Activated T-helper 17 cell treated with anti-CD3 and anti-CD28 coated beads, Interleukin-2, amount 50 U/mL, for 72 hours (primary cell): ENCODE data around the gene C22orf15. TPM values are rescaled to one million over a fixed set of nuclear protein-coding genes. Genes with fewer than 3 reads are reported as not detected.

Experiments
- ATAC-seq: fragments of 150-1000 bp; cut with Tn5 transposase; replicated peaks from 2 replicates; pipeline ENCODE4 v1.10.0; 2021; ENCODE audit warnings: mild to moderate bottlenecking, moderate library complexity
- H3K27ac Mint-ChIP-seq: one replicate; pipeline ENCODE4 v1.8.0; 2022; ENCODE audit warnings: mixed read lengths
- H3K27me3 Mint-ChIP-seq: one replicate; pipeline ENCODE4 v1.8.0; 2022; ENCODE audit warnings: mixed read lengths
- H3K36me3 Mint-ChIP-seq: one replicate; pipeline ENCODE4 v1.8.0; 2022; ENCODE audit warnings: low read depth, mild to moderate bottlenecking, mixed read lengths
- H3K4me1 Mint-ChIP-seq: one replicate; pipeline ENCODE4 v1.8.0; 2022; ENCODE audit warnings: mixed read lengths
- H3K4me3 Mint-ChIP-seq: one replicate; pipeline ENCODE4 v1.8.0; 2022; ENCODE audit warnings: mild to moderate bottlenecking, mixed read lengths
- H3K9me3 Mint-ChIP-seq: one replicate; pipeline ENCODE4 v1.8.0; 2022; ENCODE audit warnings: mixed read lengths
- total RNA-seq, 2 donors: library from RNA; stranded (reverse); gene quantifications; one replicate each; pipeline ENCODE4 v1.2.3, GENCODE V29; 2022

The C22orf15 gene
- total RNA-seq, 2 donors from 2014 or later: not detected

GRCh38 chr22:23756891-23757290 lies 5.9 kb upstream of the C22orf15 start:
- H3K36me3 Mint-ChIP-seq: no peaks in the 10 kb centered on the region
- no peaks in the 10 kb centered on the region for H3K9me3 Mint-ChIP-seq
- no peaks in the 10 kb centered on the region for H3K27me3 Mint-ChIP-seq
- no peak overlapping the region for H3K27ac Mint-ChIP-seq
- no peak for ATAC-seq
- no peak overlapping the region for H3K4me3 Mint-ChIP-seq
- H3K4me1 Mint-ChIP-seq: no peaks in the 10 kb centered on the region

- Mint-ChIP-seq H3K36me3 (no peaks in the 10 kb centered on the region), H3K9me3 (no peaks in the 10 kb centered on the region), H3K4me1 (no peaks in the 10 kb centered on the region), H3K27ac (no peak overlapping the region), H3K27me3 (no peaks in the 10 kb centered on the region), H3K4me3 (no peak overlapping the region)
- ATAC-seq: no peak
Observed at GRCh38 chr22:23759566-23759965, 3.2 kb upstream of the C22orf15 start.

GRCh38 chr22:23760056-23760455 lies 2.7 kb upstream of the C22orf15 start:
- no peak for ATAC-seq
- no peaks in the 10 kb centered on the region for H3K36me3 Mint-ChIP-seq
- no peak overlapping the region for H3K27ac Mint-ChIP-seq
- H3K27me3 Mint-ChIP-seq: no peaks in the 10 kb centered on the region
- no peaks in the 10 kb centered on the region for H3K9me3 Mint-ChIP-seq
- H3K4me3 Mint-ChIP-seq: no peak overlapping the region
- H3K4me1 Mint-ChIP-seq: no peaks in the 10 kb centered on the region

- Mint-ChIP-seq H3K27ac (no peak overlapping the region), H3K36me3 (no peaks in the 10 kb centered on the region), H3K27me3 (no peaks in the 10 kb centered on the region), H3K4me1 (no peaks in the 10 kb centered on the region), H3K9me3 (no peaks in the 10 kb centered on the region), H3K4me3 (peak overlapping the region; percentile 52)
- ATAC-seq: peak; percentile 34
Observed at GRCh38 chr22:23763579-23763945, 772 bp downstream of the C22orf15 start.

- no peak for ATAC-seq
- H3K27me3 Mint-ChIP-seq: no peaks in the 10 kb centered on the region
- H3K36me3 Mint-ChIP-seq: no peaks in the 10 kb centered on the region
- H3K4me3 Mint-ChIP-seq: peak overlapping the region; percentile 52
- no peaks in the 10 kb centered on the region for H3K9me3 Mint-ChIP-seq
- no peaks in the 10 kb centered on the region for H3K4me1 Mint-ChIP-seq
- no peak overlapping the region for H3K27ac Mint-ChIP-seq
Observed at GRCh38 chr22:23763954-23764353, 1.2 kb downstream of the C22orf15 start.

GRCh38 chr22:23764899-23765881 lies 2.4 kb downstream of the C22orf15 start:
- Mint-ChIP-seq H3K27ac (no peak overlapping the region), H3K9me3 (no peaks in the 10 kb centered on the region), H3K36me3 (no peaks in the 10 kb centered on the region), H3K27me3 (no peaks in the 10 kb centered on the region), H3K4me1 (no peaks in the 10 kb centered on the region), H3K4me3 (peak overlapping the region; percentile 12)
- no peak for ATAC-seq

- no peak overlapping the region for H3K27ac Mint-ChIP-seq
- H3K36me3 Mint-ChIP-seq: no peaks in the 10 kb centered on the region
- no peaks in the 10 kb centered on the region for H3K9me3 Mint-ChIP-seq
- ATAC-seq: peak; percentile 6
- H3K4me3 Mint-ChIP-seq: peak overlapping the region; percentile 76
- no peaks in the 10 kb centered on the region for H3K4me1 Mint-ChIP-seq
- no peaks in the 10 kb centered on the region for H3K27me3 Mint-ChIP-seq
Observed at GRCh38 chr22:23767303-23767672, 4.5 kb downstream of the C22orf15 start.

- peak; percentile 79 for ATAC-seq
- Mint-ChIP-seq H3K27ac (no peak within 1 kb of the TSS), H3K36me3 (no peaks in the 10 kb centered on the region), H3K4me3 (peak within 1 kb of the TSS; percentile 76), H3K4me1 (no peaks in the 10 kb centered on the region), H3K27me3 (no peaks in the 10 kb centered on the region), H3K9me3 (no peaks in the 10 kb centered on the region)
Observed at GRCh38 chr22:23767673-23768548, 5.1 kb downstream of the C22orf15 start, which contains the start of gene CHCHD10. TSS of gene CHCHD10 (minus strand) at chr22:23767972. CDS start at chr22:23767874, 98 bp downstream.

- no peaks in the 10 kb centered on the region for H3K9me3 Mint-ChIP-seq
- no peaks in the 10 kb centered on the region for H3K27me3 Mint-ChIP-seq
- no peak overlapping the region for H3K27ac Mint-ChIP-seq
- no peak overlapping the region for H3K4me3 Mint-ChIP-seq
- H3K4me1 Mint-ChIP-seq: no peaks in the 10 kb centered on the region
- no peak for ATAC-seq
- H3K36me3 Mint-ChIP-seq: no peaks in the 10 kb centered on the region
Observed at GRCh38 chr22:23769321-23769965, 6.7 kb downstream of the C22orf15 start.

GRCh38 chr22:23772315-23772648 lies 9.5 kb downstream of the C22orf15 start:
- no peaks in the 10 kb centered on the region for H3K4me1 Mint-ChIP-seq
- ATAC-seq: no peak
- peak overlapping the region; percentile 55 for H3K4me3 Mint-ChIP-seq

GRCh38 chr22:23772649-23773473 lies 10.1 kb downstream of the C22orf15 start, which contains the start of gene MMP11:
TSS of gene MMP11 (plus strand) at chr22:23772849. CDS start at chr22:23772871, 22 bp downstream.
- Mint-ChIP-seq H3K9me3 (no peaks in the 10 kb centered on the region), H3K27ac (no peak within 1 kb of the TSS), H3K4me1 (no peaks in the 10 kb centered on the region)

More at GRCh38 chr22:23772315-23772648, 9.5 kb downstream of the C22orf15 start:
- Mint-ChIP-seq H3K9me3 (no peaks in the 10 kb centered on the region), H3K27ac (no peak overlapping the region), H3K27me3 (no peaks in the 10 kb centered on the region), H3K36me3 (no peaks in the 10 kb centered on the region)

GRCh38 chr22:23773483-23774113 lies 10.8 kb downstream of the C22orf15 start:
- no peak for ATAC-seq
- no peaks in the 10 kb centered on the region for H3K4me1 Mint-ChIP-seq
- no peaks in the 10 kb centered on the region for H3K27me3 Mint-ChIP-seq
- H3K36me3 Mint-ChIP-seq: no peaks in the 10 kb centered on the region
- no peak overlapping the region for H3K27ac Mint-ChIP-seq
- no peaks in the 10 kb centered on the region for H3K9me3 Mint-ChIP-seq
- H3K4me3 Mint-ChIP-seq: peak overlapping the region; percentile 25

More at GRCh38 chr22:23772649-23773473, 10.1 kb downstream of the C22orf15 start, which contains the start of gene MMP11:
- Mint-ChIP-seq H3K4me3 (peak within 1 kb of the TSS; percentile 55), H3K36me3 (no peaks in the 10 kb centered on the region), H3K27me3 (no peaks in the 10 kb centered on the region)
- ATAC-seq: peak; percentile 60
